AG09309 (cell line): ENCODE data around the gene ARL15.

Experiments used
- DNase-seq: peaks from one replicate; pipeline ENCODE4 v3.0.0-alpha.2; 2010; ENCODE audit warnings: low read depth
- H3K4me3 ChIP-seq: 2 replicates; pipeline ENCODE4 v1.5.1; 2011; ENCODE audit warnings: mild to moderate bottlenecking, low read depth, low read length, moderate library complexity; ENCODE audit not compliant: control insufficient read depth
- CTCF ChIP-seq: IDR thresholded peaks from 2 replicates; pipeline ENCODE4 v1.5.1; 2011; ENCODE audit warnings: mild to moderate bottlenecking, low read depth, low read length, inconsistent platforms; ENCODE audit not compliant: insufficient read depth, control insufficient read depth; ENCODE audit errors: missing control alignments

The ARL15 gene

GRCh38 chr5:54215233-54215736 is 95.1 kb downstream of the ARL15 start:
- DNase-seq = no peak
- no peak overlapping the region for H3K4me3 ChIP-seq
- no peak for TF ChIP-seq CTCF

- H3K4me3 ChIP-seq = no peak overlapping the region
- TF ChIP-seq CTCF = no peak
- no peak for DNase-seq
These were observed 95.7 kb downstream of the ARL15 start for GRCh38 chr5:54214722-54215121.

- H3K4me3 ChIP-seq = no peak overlapping the region
- TF ChIP-seq CTCF = no peak
- no peak for DNase-seq
These were observed 98.0 kb downstream of the ARL15 start for GRCh38 chr5:54212331-54212730.

GRCh38 chr5:54211912-54212311 is 98.5 kb downstream of the ARL15 start:
- TF ChIP-seq CTCF = no peak
- no peak overlapping the region for H3K4me3 ChIP-seq

GRCh38 chr5:54207566-54207965 is 102.8 kb downstream of the ARL15 start:
- TF ChIP-seq CTCF = no peak
- no peak overlapping the region for H3K4me3 ChIP-seq
- no peak for DNase-seq

More at GRCh38 chr5:54211912-54212311, 98.5 kb downstream of the ARL15 start:
- DNase-seq = no peak

- no peak for DNase-seq
- no peak overlapping the region for H3K4me3 ChIP-seq
- no peak for TF ChIP-seq CTCF
These were observed 103.7 kb downstream of the ARL15 start for GRCh38 chr5:54206580-54207229.

GRCh38 chr5:54205918-54206317 is 104.5 kb downstream of the ARL15 start:
- no peak for TF ChIP-seq CTCF
- H3K4me3 ChIP-seq = no peak overlapping the region
- DNase-seq = no peak
